Neural crest cell (in vitro differentiated cells): ENCODE measurements around the gene CSH2. TPM values are rescaled to one million over a fixed set of nuclear protein-coding genes. Genes with fewer than 3 reads are reported as not detected.

ENCODE experiments used
- DNase-seq: peaks from one replicate; pipeline ENCODE4 v3.0.0; 2021; ENCODE audit warnings: low read depth, mixed read lengths, low spot score
- H3K27ac Mint-ChIP-seq: one replicate; pipeline ENCODE4 v1.8.0; 2021; ENCODE audit warnings: mild to moderate bottlenecking, mixed read lengths; ENCODE audit not compliant: unreplicated experiment
- H3K27me3 Mint-ChIP-seq: 2 replicates; pipeline ENCODE4 v1.8.0; 2021; ENCODE audit warnings: low read depth, mild to moderate bottlenecking, mixed read lengths
- H3K36me3 Mint-ChIP-seq: 2 replicates; pipeline ENCODE4 v1.8.0; 2021; ENCODE audit warnings: low read depth, mild to moderate bottlenecking, mixed read lengths
- H3K4me1 Mint-ChIP-seq: 2 replicates; pipeline ENCODE4 v1.8.0; 2021; ENCODE audit warnings: mixed read lengths
- H3K4me3 Mint-ChIP-seq: one replicate; pipeline ENCODE4 v1.8.0; 2021; ENCODE audit warnings: mild to moderate bottlenecking, mixed read lengths
- H3K9me3 Mint-ChIP-seq: 2 replicates; pipeline ENCODE4 v1.8.0; 2021; ENCODE audit warnings: mixed read lengths
- CTCF ChIP-seq: fragments of 200-600 bp; sonication (generic); conservative IDR thresholded peaks from 2 replicates; pipeline ENCODE4 v1.5.0; 2021; ENCODE audit warnings: antibody characterized with exemption, mild to moderate bottlenecking
- total RNA-seq: library from RNA; stranded (reverse); gene quantifications from 2 replicates; pipeline ENCODE4 v1.2.1, GENCODE V29; 2021

The CSH2 gene
- total RNA-seq, 1 donor from 2014 or later = not detected

GRCh38 chr17:63838631-63839171 is 34.8 kb downstream of the CSH2 start:
- DNase-seq = no peak
- H3K4me3 Mint-ChIP-seq = peak overlapping the region; percentile 15
- H3K27ac Mint-ChIP-seq = peak overlapping the region; percentile 16
- no peak for TF ChIP-seq CTCF
- H3K4me1 Mint-ChIP-seq = peaks cover 30% of the 10 kb centered on the region
- no peaks in the 10 kb centered on the region for H3K9me3 Mint-ChIP-seq
- H3K27me3 Mint-ChIP-seq = no peaks in the 10 kb centered on the region
- H3K36me3 Mint-ChIP-seq = peaks cover 2% of the 10 kb centered on the region

GRCh38 chr17:63837962-63838600 is 35.4 kb downstream of the CSH2 start:
- Mint-ChIP-seq H3K27me3 (no peaks in the 10 kb centered on the region), H3K27ac (no peak overlapping the region), H3K36me3 (peaks cover 2% of the 10 kb centered on the region), H3K4me1 (peaks cover 28% of the 10 kb centered on the region), H3K9me3 (no peaks in the 10 kb centered on the region), H3K4me3 (peak overlapping the region; percentile 31)
- no peak for DNase-seq
- TF ChIP-seq CTCF = no peak

- Mint-ChIP-seq H3K27me3 (no peaks in the 10 kb centered on the region), H3K4me3 (no peak overlapping the region), H3K4me1 (peaks cover 28% of the 10 kb centered on the region), H3K27ac (no peak overlapping the region), H3K9me3 (no peaks in the 10 kb centered on the region), H3K36me3 (peaks cover 2% of the 10 kb centered on the region)
- TF ChIP-seq CTCF = no peak
- no peak for DNase-seq
These were observed 36.0 kb downstream of the CSH2 start for GRCh38 chr17:63837480-63837879.

- no peak for TF ChIP-seq CTCF
- H3K4me3 Mint-ChIP-seq = peak overlapping the region; percentile 59
- H3K27ac Mint-ChIP-seq = no peak overlapping the region
- DNase-seq = no peak
- no peaks in the 10 kb centered on the region for H3K27me3 Mint-ChIP-seq
- peaks cover 28% of the 10 kb centered on the region for H3K4me1 Mint-ChIP-seq
- H3K9me3 Mint-ChIP-seq = no peaks in the 10 kb centered on the region
- H3K36me3 Mint-ChIP-seq = peaks cover 3% of the 10 kb centered on the region
These were observed 36.7 kb downstream of the CSH2 start for GRCh38 chr17:63836811-63837210.

- Mint-ChIP-seq H3K4me1 (peaks cover 13% of the 10 kb centered on the region), H3K27me3 (no peaks in the 10 kb centered on the region), H3K36me3 (peaks cover 12% of the 10 kb centered on the region), H3K4me3 (peak overlapping the region; percentile 87), H3K27ac (peak overlapping the region; percentile 16), H3K9me3 (no peaks in the 10 kb centered on the region)
- DNase-seq = no peak
- no peak for TF ChIP-seq CTCF
These were observed 38.2 kb downstream of the CSH2 start for GRCh38 chr17:63835167-63835720.
